Peyer's patch (tissue), 4 donors: ENCODE results near the gene ARL17A.
"Not testable (repeated sequence)": the region's sequence is repeated elsewhere in the genome, so short reads cannot be mapped to it uniquely, and the experiment has no call there.

Source experiments
- POLR2A ChIP-seq, 2 donors: fragments of 450-650 bp; IDR thresholded peaks; one replicate each; pipeline ENCODE4 v1.5.1; 2017; ENCODE audit warnings: antibody characterized with exemption in 2 of 2, mild to moderate bottlenecking in 2 of 2, moderate library complexity in 2 of 2
- TF ChIP-seq, protein P1 (sequence below), 6 experiments: fragments of 450-650 bp in 4 of 6; fragments of 200-600 bp in 2 of 6; sonication (generic) in 1 of 6; IDR thresholded peaks; one replicate each; pipeline ENCODE4 v1.5.1; 2017 to 2019; ENCODE audit warnings: antibody characterized with exemption in 6 of 6, mild to moderate bottlenecking in 3 of 6, moderate library complexity in 1 of 6

DNA sequence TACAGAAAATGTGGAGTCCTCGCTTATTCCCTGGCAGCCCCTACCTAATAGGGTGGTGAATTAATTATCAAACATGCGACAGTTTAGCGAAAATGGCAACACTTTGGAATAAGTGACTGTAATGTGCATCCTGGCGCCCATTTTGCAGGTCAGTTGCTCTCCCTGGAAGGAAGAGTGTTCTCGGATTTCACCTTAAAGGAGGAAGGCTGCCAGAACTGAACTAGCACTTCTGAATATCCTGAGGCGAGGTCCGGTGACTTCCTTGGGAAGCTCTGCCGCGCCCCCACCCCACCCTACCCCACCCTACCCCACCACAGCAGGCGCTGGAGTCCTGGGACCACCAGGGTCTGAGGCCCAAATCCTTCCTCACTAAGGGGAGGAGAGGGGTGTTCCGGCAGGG is 67.3 kb downstream of the ARL17A start, which contains the start of gene LRRC37A2:
- TF ChIP-seq, protein P1, sequence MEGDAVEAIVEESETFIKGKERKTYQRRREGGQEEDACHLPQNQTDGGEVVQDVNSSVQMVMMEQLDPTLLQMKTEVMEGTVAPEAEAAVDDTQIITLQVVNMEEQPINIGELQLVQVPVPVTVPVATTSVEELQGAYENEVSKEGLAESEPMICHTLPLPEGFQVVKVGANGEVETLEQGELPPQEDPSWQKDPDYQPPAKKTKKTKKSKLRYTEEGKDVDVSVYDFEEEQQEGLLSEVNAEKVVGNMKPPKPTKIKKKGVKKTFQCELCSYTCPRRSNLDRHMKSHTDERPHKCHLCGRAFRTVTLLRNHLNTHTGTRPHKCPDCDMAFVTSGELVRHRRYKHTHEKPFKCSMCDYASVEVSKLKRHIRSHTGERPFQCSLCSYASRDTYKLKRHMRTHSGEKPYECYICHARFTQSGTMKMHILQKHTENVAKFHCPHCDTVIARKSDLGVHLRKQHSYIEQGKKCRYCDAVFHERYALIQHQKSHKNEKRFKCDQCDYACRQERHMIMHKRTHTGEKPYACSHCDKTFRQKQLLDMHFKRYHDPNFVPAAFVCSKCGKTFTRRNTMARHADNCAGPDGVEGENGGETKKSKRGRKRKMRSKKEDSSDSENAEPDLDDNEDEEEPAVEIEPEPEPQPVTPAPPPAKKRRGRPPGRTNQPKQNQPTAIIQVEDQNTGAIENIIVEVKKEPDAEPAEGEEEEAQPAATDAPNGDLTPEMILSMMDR (IDR thresholded peaks at IDR 0.05): not testable (repeated sequence)
- not testable (repeated sequence) for TF ChIP-seq POLR2A (IDR thresholded peaks at IDR 0.05)
